ENCODE measurements around the gene SCFD2. TPM values are rescaled to one million over a fixed set of nuclear protein-coding genes. Genes with fewer than 3 reads are reported as not detected.

SCFD2 gene
- total and polyA plus RNA-seq, 9 donors = 5.1 to 42.1 (median 13.5) TPM

DNA sequence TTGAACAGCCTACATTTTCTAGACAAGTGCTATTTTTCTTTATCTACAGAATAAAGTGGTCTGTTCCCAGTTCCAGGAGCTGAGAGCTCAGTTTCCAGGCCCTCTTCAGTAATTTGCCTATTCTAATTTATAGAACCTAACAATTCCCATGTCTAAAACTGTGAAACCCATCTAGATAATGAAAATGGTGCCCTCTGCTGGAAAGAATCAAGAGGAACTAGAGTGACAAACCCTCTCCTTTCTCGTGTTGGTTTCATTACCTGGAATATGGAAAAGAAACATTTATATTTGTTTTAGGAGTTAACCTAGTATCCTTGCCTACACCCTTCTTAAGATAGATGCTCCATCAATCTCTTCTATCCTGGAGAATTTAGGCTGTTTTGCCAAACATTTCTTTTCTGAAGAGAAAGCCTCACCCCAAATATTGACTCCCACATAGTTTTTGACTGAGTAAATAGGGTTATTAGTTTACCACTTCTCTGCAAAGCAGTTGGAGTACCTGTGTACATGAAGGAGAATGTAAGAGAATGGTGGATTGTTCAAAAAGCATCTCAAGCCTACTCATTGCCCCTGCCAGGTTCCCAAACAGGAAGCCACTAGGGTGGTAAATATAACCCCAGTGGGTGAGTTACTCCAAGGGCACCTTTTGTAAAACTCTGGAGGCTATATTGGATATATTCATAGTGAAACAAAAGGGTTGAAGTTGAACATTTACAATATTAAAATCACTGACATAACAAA is 382.1 kb downstream of the SCFD2 start:
- Histone ChIP-seq H3K9me3 (no peaks in the 10 kb centered on the region), H3K27ac (peak overlapping the region; percentile 10 to 41), H3K27me3 (no peaks in the 10 kb centered on the region), H3K4me3 (no peak overlapping the region), H3K4me1 (ENCODE audit: insufficient read depth) (peaks cover 13% of the 10 kb centered on the region), H3K36me3 (no peaks in the 10 kb centered on the region)
- intact Hi-C loops (cut with DNase I) = loop anchor here (2.0 to 10.0 kb wide), 9 partner anchors 119 to 751 kb away; partner anchors contain the start of gene RASL11B (in 2 of the 4)
- DNase-seq = no peak
- no peak for TF ChIP-seq POLR2A (IDR thresholded peaks at IDR 0.05)
- TF ChIP-seq, protein P1, sequence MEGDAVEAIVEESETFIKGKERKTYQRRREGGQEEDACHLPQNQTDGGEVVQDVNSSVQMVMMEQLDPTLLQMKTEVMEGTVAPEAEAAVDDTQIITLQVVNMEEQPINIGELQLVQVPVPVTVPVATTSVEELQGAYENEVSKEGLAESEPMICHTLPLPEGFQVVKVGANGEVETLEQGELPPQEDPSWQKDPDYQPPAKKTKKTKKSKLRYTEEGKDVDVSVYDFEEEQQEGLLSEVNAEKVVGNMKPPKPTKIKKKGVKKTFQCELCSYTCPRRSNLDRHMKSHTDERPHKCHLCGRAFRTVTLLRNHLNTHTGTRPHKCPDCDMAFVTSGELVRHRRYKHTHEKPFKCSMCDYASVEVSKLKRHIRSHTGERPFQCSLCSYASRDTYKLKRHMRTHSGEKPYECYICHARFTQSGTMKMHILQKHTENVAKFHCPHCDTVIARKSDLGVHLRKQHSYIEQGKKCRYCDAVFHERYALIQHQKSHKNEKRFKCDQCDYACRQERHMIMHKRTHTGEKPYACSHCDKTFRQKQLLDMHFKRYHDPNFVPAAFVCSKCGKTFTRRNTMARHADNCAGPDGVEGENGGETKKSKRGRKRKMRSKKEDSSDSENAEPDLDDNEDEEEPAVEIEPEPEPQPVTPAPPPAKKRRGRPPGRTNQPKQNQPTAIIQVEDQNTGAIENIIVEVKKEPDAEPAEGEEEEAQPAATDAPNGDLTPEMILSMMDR (IDR thresholded peaks at IDR 0.05) = peak; percentile 21 to 63 (median 58)
- no peak for TF ChIP-seq EP300 (IDR thresholded peaks at IDR 0.05)
- WGBS, 3 donors = 0 to 3% (median 0%) methylated on average over 1 of the region's 1 CpG

DNA sequence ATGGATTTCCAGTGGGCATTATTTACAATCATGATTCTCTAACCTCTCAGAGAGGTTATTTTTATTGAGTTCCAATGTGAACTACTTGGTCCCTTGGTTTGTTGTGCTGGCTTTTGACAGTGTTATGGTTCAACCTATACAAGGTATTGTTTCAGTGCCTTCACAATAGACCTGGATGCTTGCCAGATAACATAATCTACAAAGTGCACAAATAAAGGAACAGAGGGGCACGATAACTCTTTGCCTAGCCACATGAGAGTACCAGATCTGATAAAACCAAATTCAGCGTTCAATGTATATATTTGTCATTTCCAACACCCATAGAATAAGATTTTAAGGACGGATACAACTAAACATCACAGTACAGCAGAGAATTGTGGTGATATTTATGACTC is 382.9 kb downstream of the SCFD2 start:
- Histone ChIP-seq H3K4me1 (ENCODE audit: insufficient read depth) (peaks cover 12% of the 10 kb centered on the region), H3K4me3 (no peak overlapping the region), H3K27me3 (no peaks in the 10 kb centered on the region), H3K9me3 (no peaks in the 10 kb centered on the region), H3K36me3 (no peaks in the 10 kb centered on the region), H3K27ac (peak overlapping the region in 1 of 2 donors; percentile 4)
- WGBS, 3 donors = 49 to 50% (median 50%) methylated on average over 3 of the region's 3 CpGs
- no peak for DNase-seq
- intact Hi-C loops (cut with DNase I) = loop anchor here (2.0 to 10.0 kb wide), 9 partner anchors 118 to 751 kb away; partner anchors contain the start of gene RASL11B (in 2 of the 4)
- TF ChIP-seq EP300 (IDR thresholded peaks at IDR 0.05) (no peak), POLR2A (IDR thresholded peaks at IDR 0.05) (no peak)
- TF ChIP-seq, protein P1 (IDR thresholded peaks at IDR 0.05) = no peak

DNA sequence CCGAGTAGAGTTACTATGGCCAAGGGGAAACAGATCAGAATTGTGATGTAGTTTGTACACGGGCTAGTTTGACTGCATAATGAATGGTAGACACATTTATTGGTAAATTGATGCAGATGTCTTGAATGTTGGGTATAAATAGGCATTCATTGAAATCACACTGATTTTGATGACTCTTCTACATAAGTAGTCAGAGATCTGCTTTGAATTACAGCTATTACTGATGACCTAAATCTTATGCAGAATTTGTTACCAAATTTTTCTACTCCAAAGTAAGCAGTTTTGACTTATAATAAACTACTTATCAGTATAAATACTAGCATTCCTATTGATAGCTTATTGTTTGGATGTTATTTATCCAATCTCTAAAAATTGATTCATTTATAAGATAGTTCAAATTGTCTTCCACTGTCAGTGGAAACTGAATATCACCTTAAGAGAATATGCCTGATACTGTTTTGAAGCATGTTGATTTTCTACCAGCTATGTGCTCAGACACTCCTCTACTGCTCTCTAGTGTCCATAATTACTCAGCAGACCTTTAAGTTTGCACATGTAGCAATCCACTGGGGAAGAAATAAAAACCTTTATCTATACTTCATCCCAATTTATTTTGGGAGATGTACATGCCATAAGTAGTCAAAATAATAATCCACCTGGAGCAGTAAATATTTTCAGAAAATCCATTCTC is 383.5 kb downstream of the SCFD2 start:
- no peak overlapping the region for H3K4me3 ChIP-seq
- H3K27me3 ChIP-seq = no peaks in the 10 kb centered on the region
- 66 to 70% (median 67%) methylated on average over 2 of the region's 2 CpGs for WGBS, 3 donors
- peaks cover 9% of the 10 kb centered on the region for H3K4me1 ChIP-seq (ENCODE audit: insufficient read depth)
- no peak for DNase-seq
- H3K36me3 ChIP-seq = no peaks in the 10 kb centered on the region
- intact Hi-C loops (cut with DNase I) = loop anchor here (2.0 to 10.0 kb wide), 9 partner anchors 118 to 750 kb away; partner anchors contain the start of gene RASL11B (in 2 of the 4)
- no peak overlapping the region for H3K27ac ChIP-seq
- TF ChIP-seq EP300 (IDR thresholded peaks at IDR 0.05) = no peak
- TF ChIP-seq, protein P1 (IDR thresholded peaks at IDR 0.05) = peak; percentile 46 to 85 (median 78)
- no peaks in the 10 kb centered on the region for H3K9me3 ChIP-seq

DNA sequence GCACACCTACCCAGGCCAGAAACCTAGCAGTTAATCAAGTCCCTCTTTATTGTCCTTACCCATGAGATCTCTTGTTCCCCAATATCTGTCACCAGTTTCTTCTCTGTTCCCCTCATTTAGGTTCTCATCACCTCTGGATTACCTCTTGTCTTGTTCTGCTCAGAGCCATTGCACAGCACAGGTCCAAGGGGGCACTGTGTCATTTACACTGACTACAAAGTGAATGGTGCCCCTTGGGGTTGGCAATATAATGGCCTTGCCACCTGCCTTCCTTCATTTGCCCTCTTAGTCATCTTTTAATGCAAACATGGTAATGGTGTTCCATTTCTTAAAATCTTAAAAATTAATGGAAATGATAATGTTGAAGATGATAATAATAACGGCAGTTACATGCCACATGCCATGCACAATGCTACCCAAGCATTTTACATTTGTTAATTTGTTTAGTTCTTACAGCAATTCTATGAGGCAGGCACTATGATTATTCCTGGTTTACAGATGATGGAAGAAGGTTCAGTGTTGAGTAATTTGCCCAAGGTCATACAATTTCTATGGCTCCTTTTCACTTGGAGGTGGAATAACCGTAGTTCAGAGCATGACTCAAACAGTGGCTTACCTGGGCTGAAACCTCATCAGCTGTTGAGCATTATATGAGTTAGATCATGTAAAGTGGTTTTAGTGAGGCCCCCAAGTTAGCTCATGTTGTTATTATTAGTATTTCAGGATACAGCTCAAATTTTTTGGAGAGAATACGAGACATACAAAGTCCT is 385.9 kb downstream of the SCFD2 start:
- no peak for DNase-seq
- H3K27ac ChIP-seq = no peak overlapping the region
- intact Hi-C loops (cut with DNase I) = loop anchor here (5.0 to 10.0 kb wide), 7 partner anchors 115 to 748 kb away; partner anchors contain the start of gene RASL11B (in 1 of the 4)
- H3K4me3 ChIP-seq = no peak overlapping the region
- H3K36me3 ChIP-seq = no peaks in the 10 kb centered on the region
- WGBS, 3 donors = 93 to 94% (median 94%) methylated on average over 3 of the region's 3 CpGs
- no peaks in the 10 kb centered on the region for H3K27me3 ChIP-seq
- TF ChIP-seq EP300 (IDR thresholded peaks at IDR 0.05) = no peak
- TF ChIP-seq, protein P1 (IDR thresholded peaks at IDR 0.05) = no peak
- TF ChIP-seq POLR2A (IDR thresholded peaks at IDR 0.05) = no peak
- H3K4me1 ChIP-seq (ENCODE audit: insufficient read depth) = peaks cover 7% of the 10 kb centered on the region
- no peaks in the 10 kb centered on the region for H3K9me3 ChIP-seq

Data from ovary (tissue), 9 donors.